Left ventricle myocardium inferior (tissue), 1 donor: ENCODE measurements around the gene SFN. TPM values are rescaled to one million over a fixed set of nuclear protein-coding genes. Genes with fewer than 3 reads are reported as not detected.

Source experiments
- DNase-seq: peaks from one replicate; pipeline ENCODE4 v3.0.0-alpha.2; 2020
- H3K27ac ChIP-seq: fragments of 200-600 bp; replicated peaks from 2 replicates; pipeline ENCODE4 v1.8.0; 2021
- H3K27me3 ChIP-seq: fragments of 200-600 bp; 2 replicates; pipeline ENCODE4 v1.8.0; 2021; ENCODE audit warnings: low read depth
- H3K36me3 ChIP-seq: fragments of 200-600 bp; 2 replicates; pipeline ENCODE4 v1.8.0; 2021
- H3K4me1 ChIP-seq: fragments of 200-600 bp; 2 replicates; pipeline ENCODE4 v1.8.0; 2021
- H3K4me3 ChIP-seq: fragments of 200-600 bp; 2 replicates; pipeline ENCODE4 v1.8.0; 2021; ENCODE audit warnings: mild to moderate bottlenecking, moderate library complexity
- H3K9me3 ChIP-seq: fragments of 200-600 bp; replicated peaks from 2 replicates; pipeline ENCODE4 v1.8.0; 2021
- intact Hi-C: fragments of 100-400 bp; cut with micrococcal nuclease; formaldehyde crosslinking; loops from one replicate; pipeline ENCODE4 v1.11.0; 2022
- total RNA-seq: library from RNA; stranded (reverse); fragmentation: NEBNext Ultra II Directional; extraction: Animal tissue kit (Norgen Biotek cat#: 25700); gene quantifications from one replicate; pipeline ENCODE4 v1.2.1, GENCODE V29; 2021
- TF ChIP-seq, protein P1 (sequence below): fragments of 200-600 bp; IDR thresholded peaks from 2 replicates; pipeline ENCODE4 v1.8.0; 2021; ENCODE audit warnings: antibody characterized with exemption, mild to moderate bottlenecking, borderline replicate concordance
- donor health status: DM: no; HTN: yes; CAD: no; lungs with severe emphysema.

Gene SFN
- total RNA-seq, 1 donor from 2014 or later = 0.16 TPM

DNA sequence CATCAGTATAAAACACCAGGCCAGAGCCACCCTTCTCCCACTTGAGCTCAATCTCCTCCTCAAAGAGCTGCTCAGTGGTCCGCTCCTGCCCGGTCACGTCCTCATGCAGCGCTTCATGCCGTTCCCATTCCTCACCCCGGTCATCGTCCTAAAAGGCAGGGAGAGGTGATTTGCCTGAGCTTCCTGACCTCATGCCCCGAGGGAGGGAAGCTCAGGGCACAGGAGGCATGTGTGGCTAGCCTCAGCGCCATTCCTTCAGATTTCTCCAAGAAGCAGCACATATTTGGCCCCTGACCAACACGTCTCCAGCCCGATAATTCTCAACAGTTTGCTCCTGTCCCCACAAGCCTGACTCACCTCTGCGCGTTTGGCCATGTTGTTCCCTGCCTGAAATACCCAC, 31.3 kb downstream of the SFN start:
- no peaks in the 10 kb centered on the region for H3K9me3 ChIP-seq
- intact Hi-C loops = no loop called here
- TF ChIP-seq, protein P1, sequence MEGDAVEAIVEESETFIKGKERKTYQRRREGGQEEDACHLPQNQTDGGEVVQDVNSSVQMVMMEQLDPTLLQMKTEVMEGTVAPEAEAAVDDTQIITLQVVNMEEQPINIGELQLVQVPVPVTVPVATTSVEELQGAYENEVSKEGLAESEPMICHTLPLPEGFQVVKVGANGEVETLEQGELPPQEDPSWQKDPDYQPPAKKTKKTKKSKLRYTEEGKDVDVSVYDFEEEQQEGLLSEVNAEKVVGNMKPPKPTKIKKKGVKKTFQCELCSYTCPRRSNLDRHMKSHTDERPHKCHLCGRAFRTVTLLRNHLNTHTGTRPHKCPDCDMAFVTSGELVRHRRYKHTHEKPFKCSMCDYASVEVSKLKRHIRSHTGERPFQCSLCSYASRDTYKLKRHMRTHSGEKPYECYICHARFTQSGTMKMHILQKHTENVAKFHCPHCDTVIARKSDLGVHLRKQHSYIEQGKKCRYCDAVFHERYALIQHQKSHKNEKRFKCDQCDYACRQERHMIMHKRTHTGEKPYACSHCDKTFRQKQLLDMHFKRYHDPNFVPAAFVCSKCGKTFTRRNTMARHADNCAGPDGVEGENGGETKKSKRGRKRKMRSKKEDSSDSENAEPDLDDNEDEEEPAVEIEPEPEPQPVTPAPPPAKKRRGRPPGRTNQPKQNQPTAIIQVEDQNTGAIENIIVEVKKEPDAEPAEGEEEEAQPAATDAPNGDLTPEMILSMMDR = no peak
- no peak for DNase-seq
- H3K4me1 ChIP-seq = peaks cover 36% of the 10 kb centered on the region
- H3K27ac ChIP-seq = no peak overlapping the region
- no peak overlapping the region for H3K4me3 ChIP-seq
- peaks cover 70% of the 10 kb centered on the region for H3K36me3 ChIP-seq
- H3K27me3 ChIP-seq = no peaks in the 10 kb centered on the region

DNA sequence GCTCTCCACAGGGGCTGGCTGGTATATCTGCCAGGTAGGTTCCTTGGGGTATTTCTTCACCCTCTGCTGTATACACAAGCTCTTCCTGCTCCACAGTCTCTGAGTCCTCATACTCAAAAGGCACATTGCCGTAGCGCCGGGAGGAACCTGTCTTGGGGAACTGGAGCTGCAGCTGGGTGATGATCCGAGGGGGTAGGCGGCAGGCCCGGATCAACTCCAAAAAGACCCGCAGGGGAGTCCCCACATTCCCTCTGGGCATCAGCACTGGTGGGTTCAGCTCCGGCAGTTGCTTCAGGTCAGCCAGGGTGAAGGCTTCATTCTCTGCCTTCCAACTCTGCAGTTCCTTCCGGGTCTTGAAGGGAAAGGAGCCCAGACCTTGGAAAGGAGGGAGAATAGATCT, 34.4 kb downstream of the SFN start:
- no peaks in the 10 kb centered on the region for H3K27me3 ChIP-seq
- H3K27ac ChIP-seq = no peak overlapping the region
- H3K9me3 ChIP-seq = no peaks in the 10 kb centered on the region
- DNase-seq = no peak
- intact Hi-C loops = no loop called here
- peaks cover 38% of the 10 kb centered on the region for H3K4me1 ChIP-seq
- no peak overlapping the region for H3K4me3 ChIP-seq
- TF ChIP-seq, protein P1 = no peak
- H3K36me3 ChIP-seq = peaks cover 61% of the 10 kb centered on the region

DNA sequence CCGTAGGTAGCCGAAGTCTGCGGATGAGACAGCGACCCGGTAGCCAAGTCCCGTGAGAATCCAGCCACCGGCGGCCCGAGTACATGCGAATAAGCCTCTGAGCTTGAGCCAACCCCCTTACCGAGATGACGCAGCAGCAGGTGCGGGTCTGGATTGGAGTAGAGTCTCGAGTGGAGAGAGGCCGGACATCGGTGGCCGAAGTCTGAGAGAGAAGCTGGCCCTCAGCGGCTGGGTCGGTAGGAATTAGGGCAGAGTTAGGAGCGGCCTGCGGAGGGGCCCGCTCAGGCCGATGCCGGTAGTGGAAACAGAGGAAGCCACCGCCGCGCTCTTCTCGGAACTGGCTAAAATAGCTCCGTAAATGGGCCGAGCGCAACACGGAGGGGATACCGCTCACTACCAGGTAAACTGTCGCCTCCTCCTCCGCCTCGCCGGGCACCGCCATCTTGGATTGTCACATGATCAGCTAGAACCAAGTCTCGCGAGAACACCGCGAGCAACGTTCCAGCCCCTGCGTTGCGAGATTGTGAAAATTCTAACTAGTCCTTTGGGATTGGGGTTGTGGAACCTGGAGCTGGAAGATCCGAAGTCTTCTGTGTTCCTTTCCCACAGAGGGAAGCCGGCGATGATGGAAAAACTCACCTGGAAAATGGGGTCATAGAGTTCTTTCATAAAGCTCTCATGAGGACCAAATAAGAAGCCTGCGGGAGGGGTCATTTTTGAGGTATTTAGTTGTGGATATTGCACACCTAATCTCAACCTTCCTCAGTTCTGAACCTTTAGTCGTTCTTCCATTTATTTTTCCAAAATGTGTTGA, 37.3 kb downstream of the SFN start, which contains the start of gene GPATCH3:
Gene GPATCH3, minus strand, starts transcription at position 467 of the 814 bp plus-strand sequence. Its CDS starts 25 bp downstream, at position 442.
- intact Hi-C loops = no loop called here
- DNase-seq = peak; percentile 92
- peaks cover 38% of the 10 kb centered on the region for H3K4me1 ChIP-seq
- H3K4me3 ChIP-seq = peak within 1 kb of the TSS; percentile 96
- H3K27ac ChIP-seq = peak within 1 kb of the TSS; percentile 90
- TF ChIP-seq, protein P1 = no peak
- H3K36me3 ChIP-seq = peaks cover 32% of the 10 kb centered on the region
- H3K9me3 ChIP-seq = no peaks in the 10 kb centered on the region
- H3K27me3 ChIP-seq = no peaks in the 10 kb centered on the region

DNA sequence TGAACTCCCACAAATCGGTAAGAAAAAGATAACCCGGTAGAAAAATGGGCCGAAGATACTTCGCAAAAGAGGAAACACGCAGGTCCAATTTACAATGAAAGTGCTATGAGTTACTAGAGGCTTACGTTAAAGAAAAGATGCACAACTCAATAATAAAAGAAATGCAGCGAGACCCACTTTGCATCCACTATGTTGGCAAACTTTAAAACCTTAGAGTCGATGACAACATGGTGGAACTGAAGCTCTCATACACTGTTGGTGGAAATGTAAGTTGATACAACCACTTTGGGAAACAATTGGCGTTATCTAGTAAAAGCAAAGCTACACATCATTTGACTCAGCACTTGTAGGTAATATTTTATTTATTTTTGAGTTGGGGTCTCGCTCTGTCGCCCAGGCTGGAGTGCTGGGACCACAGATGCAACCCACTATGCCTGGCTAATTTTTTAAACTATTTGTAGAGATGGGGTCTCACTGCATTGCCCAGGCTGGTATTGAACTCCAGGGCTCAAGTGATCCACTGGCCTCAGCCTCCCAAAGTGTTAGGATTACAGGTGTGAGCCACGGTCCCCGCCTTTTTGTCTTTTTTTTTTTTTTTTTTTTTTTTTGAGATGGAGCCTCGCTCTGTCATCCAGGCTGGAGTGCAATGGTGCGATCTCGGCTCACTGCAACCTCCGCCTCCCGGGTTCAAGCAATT, 38.0 kb downstream of the SFN start:
- H3K4me1 ChIP-seq = peaks cover 30% of the 10 kb centered on the region
- H3K27ac ChIP-seq = peak overlapping the region; percentile 90
- intact Hi-C loops = no loop called here
- DNase-seq = no peak
- TF ChIP-seq, protein P1 = no peak
- no peaks in the 10 kb centered on the region for H3K9me3 ChIP-seq
- H3K36me3 ChIP-seq = peaks cover 24% of the 10 kb centered on the region
- H3K4me3 ChIP-seq = peak overlapping the region; percentile 96
- no peaks in the 10 kb centered on the region for H3K27me3 ChIP-seq

DNA sequence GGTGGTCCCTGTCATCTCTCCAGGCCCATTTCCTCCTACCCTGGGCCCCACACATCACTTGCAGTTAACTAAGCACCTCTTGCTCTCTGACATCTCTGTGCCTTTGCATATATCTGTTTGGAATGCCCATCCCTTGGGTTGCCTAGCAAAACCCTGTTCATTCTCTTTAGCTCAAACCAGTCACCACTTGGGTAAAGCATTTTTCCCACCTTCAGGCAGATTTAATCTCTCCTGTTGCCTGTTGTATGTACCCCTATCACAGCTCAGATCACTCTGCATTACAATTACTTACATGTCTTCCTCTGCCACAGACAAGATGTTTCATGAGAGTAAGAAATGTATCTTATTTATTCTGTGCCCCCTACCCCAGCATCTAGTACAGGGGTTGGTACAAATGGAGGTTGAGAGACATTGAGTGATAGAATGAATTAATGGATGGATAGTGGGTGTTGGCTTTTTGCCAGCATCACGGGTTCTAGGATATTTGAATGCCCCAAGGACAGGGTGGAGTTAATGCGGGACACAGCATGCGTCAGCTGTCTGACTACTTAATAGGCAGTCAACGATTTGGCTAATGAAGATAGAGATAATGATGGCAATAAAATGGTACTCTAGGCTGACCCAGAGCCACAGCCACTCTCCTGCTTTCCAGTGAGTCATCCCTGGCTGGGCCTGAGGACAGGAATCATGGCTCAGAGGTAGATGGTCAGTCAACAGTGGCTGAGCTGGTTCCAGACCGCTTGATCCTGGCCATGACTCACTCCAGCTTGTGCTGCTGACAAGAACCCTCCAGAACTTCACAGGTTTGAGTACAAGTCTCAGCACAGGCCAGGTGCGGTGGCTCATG, 44.3 kb downstream of the SFN start:
- Histone ChIP-seq H3K27me3 (no peaks in the 10 kb centered on the region), H3K4me3 (no peak overlapping the region), H3K27ac (no peak overlapping the region), H3K36me3 (no peaks in the 10 kb centered on the region), H3K9me3 (no peaks in the 10 kb centered on the region), H3K4me1 (peaks cover 11% of the 10 kb centered on the region)
- DNase-seq = no peak
- intact Hi-C loops = no loop called here
- TF ChIP-seq, protein P1 = no peak
